HK-2 (cell line): ENCODE data around the gene DCTN4.
"Not testable (repeated sequence)": the region's sequence is repeated elsewhere in the genome, so short reads cannot be mapped to it uniquely, and the experiment has no call there.

Experiments used
- DNase-seq: peaks from one replicate; pipeline ENCODE4 v3.0.0-alpha.2; 2018; ENCODE audit not compliant: unreplicated experiment

The DCTN4 gene

GRCh38 chr5:150778517-150779396 lies 19.9 kb upstream of the DCTN4 start, which contains the start of gene SMIM3:
Gene SMIM3, plus strand, starts transcription at chr5:150778757. Its CDS starts 16,684 bp downstream, at chr5:150795441.
- peak; percentile 66 for DNase-seq

- DNase-seq: no peak
Observed at GRCh38 chr5:150778088-150778516, 19.3 kb upstream of the DCTN4 start.

GRCh38 chr5:150777685-150778084 lies 18.9 kb upstream of the DCTN4 start:
- no peak for DNase-seq

GRCh38 chr5:150774145-150774544 lies 15.3 kb upstream of the DCTN4 start:
- DNase-seq: no peak

GRCh38 chr5:150771034-150771795 lies 12.4 kb upstream of the DCTN4 start:
- DNase-seq: no peak

- no peak for DNase-seq
Observed at GRCh38 chr5:150766251-150766650, 7.4 kb upstream of the DCTN4 start.

GRCh38 chr5:150765799-150766169 lies 7.0 kb upstream of the DCTN4 start:
- no peak for DNase-seq

GRCh38 chr5:150765011-150765798 lies 6.4 kb upstream of the DCTN4 start:
- no peak for DNase-seq

- no peak for DNase-seq
Observed at GRCh38 chr5:150764530-150764929, 5.7 kb upstream of the DCTN4 start.

GRCh38 chr5:150763023-150763769 lies 4.4 kb upstream of the DCTN4 start:
- DNase-seq: peak; percentile 66

GRCh38 chr5:150762211-150762610 lies 3.4 kb upstream of the DCTN4 start:
- DNase-seq: no peak

GRCh38 chr5:150759334-150759583 lies 442 bp upstream of the DCTN4 start:
- DNase-seq: no peak

GRCh38 chr5:150758203-150758530 lies 650 bp downstream of the DCTN4 start:
- DNase-seq: no peak

- no peak for DNase-seq
Observed at GRCh38 chr5:150757087-150757649, 1.6 kb downstream of the DCTN4 start.

- no peak for DNase-seq
Observed at GRCh38 chr5:150753863-150754262, 5.0 kb downstream of the DCTN4 start.

GRCh38 chr5:150753463-150753862 lies 5.4 kb downstream of the DCTN4 start:
- DNase-seq: no peak

- DNase-seq: no peak
Observed at GRCh38 chr5:150751096-150751891, 7.5 kb downstream of the DCTN4 start.

GRCh38 chr5:150750469-150750868 lies 8.3 kb downstream of the DCTN4 start:
- DNase-seq: no peak

GRCh38 chr5:150743142-150743488 lies 15.7 kb downstream of the DCTN4 start:
- not testable (repeated sequence) for DNase-seq

- not testable (repeated sequence) for DNase-seq
Observed at GRCh38 chr5:150742455-150743141, 16.2 kb downstream of the DCTN4 start.
